HepG2 (cell line): ENCODE measurements around the gene UGT1A8. TPM values are rescaled to one million over a fixed set of nuclear protein-coding genes. Genes with fewer than 3 reads are reported as not detected.

ENCODE experiments used
- ATAC-seq: fragments of 200-7000 bp; cut with Tn5 transposase; 3 replicates; pipeline ENCODE4 v1.9.1; 2020; ENCODE audit warnings: mild to moderate bottlenecking, moderate library complexity
- BruUV-seq: library from RNA; stranded (reverse); fragments of 400-500 nt; replicated peaks from 2 replicates; lab custom pipeline; 2021; lab: Mats Ljungman, UMichigan
- CTCF ChIA-PET: fragments of 300-600 bp; formaldehyde crosslinking; extraction: SDS; loops from one replicate; lab custom pipeline; 2021; ENCODE audit warnings: low total read pairs, inconsistent platforms, low intra/inter-chr PET ratio; lab: Yijun Ruan, JAX
- POLR2A ChIA-PET: fragments of 350-600 bp; sonication (Branson Sonifier 250); formaldehyde crosslinking; loops from one replicate; lab custom pipeline; 2020; ENCODE audit warnings: antibody characterized with exemption, inconsistent platforms; lab: Yijun Ruan, JAX
- DNase-seq: peaks from one replicate; pipeline ENCODE4 v3.0.0-alpha.2; 2015; ENCODE audit warnings: low spot score
- FAIRE-seq: peaks from 3 replicates; lab custom pipeline; 2011; peaks lifted over from hg19 to GRCh38; lab: Jason Lieb, UNC
- H2AFZ ChIP-seq: one replicate; pipeline ENCODE4 v1.6.1; 2011; ENCODE audit warnings: low read length, inconsistent platforms
- H3K27ac ChIP-seq: fragments of 300-600 bp; 3 replicates; pipeline ENCODE4 v1.8.0; 2011; ENCODE audit warnings: mixed run types, mild to moderate bottlenecking, mixed read lengths, low read length, inconsistent platforms; ENCODE audit not compliant: insufficient read depth; ENCODE audit errors: extremely low read length
- H3K27me3 ChIP-seq, 2 experiments: fragments of 200-600 bp in 1 of 2; 2 replicates in 1 of 2; 3 replicates in 1 of 2; pipeline versions ENCODE4 v1.6.0 to v1.8.0; 2011; ENCODE audit warnings: low read length in 2 of 2, mild to moderate bottlenecking in 2 of 2, moderate library complexity in 2 of 2, inconsistent platforms in 1 of 2; ENCODE audit not compliant: insufficient read depth in 2 of 2, control insufficient read depth in 1 of 2
- H3K36me3 ChIP-seq, 2 experiments: fragments of 200-600 bp in 1 of 2; replicated peaks in 1 of 2; 2 replicates in 1 of 2; 3 replicates in 1 of 2; pipeline versions ENCODE4 v1.5.1 to v1.8.0; 2011; ENCODE audit warnings: low read length in 2 of 2, inconsistent platforms in 1 of 2; ENCODE audit not compliant: insufficient read depth in 2 of 2, control insufficient read depth in 1 of 2
- H3K4me1 ChIP-seq: 2 replicates; pipeline ENCODE4 v1.5.1; 2012; ENCODE audit warnings: low read length, inconsistent platforms; ENCODE audit not compliant: insufficient read depth
- H3K4me2 ChIP-seq: 2 replicates; pipeline ENCODE4 v1.6.0; 2011; ENCODE audit warnings: low read depth, low read length, inconsistent platforms
- H3K4me3 ChIP-seq, 3 experiments: fragments of 200-600 bp in 1 of 3; sonication (generic), shearing (Covaris generic) in 1 of 3; replicated peaks in 1 of 3; 2 replicates each; pipeline ENCODE4 v1.5.1; 2011 to 2016; ENCODE audit warnings: low read length in 3 of 3, inconsistent platforms in 2 of 3, low read depth in 2 of 3, mild to moderate bottlenecking in 2 of 3, control low read depth in 1 of 3, mixed read lengths in 1 of 3; ENCODE audit not compliant: insufficient read depth in 1 of 3
- H3K79me2 ChIP-seq: one replicate; pipeline ENCODE4 v1.6.1; 2011; ENCODE audit warnings: low read length, inconsistent platforms; ENCODE audit not compliant: insufficient read depth
- H3K9ac ChIP-seq: 2 replicates; pipeline ENCODE4 v1.6.0; 2011; ENCODE audit warnings: mild to moderate bottlenecking, low read depth, low read length, inconsistent platforms; ENCODE audit not compliant: insufficient read depth
- H3K9me3 ChIP-seq: 2 replicates; pipeline ENCODE4 v1.5.1; 2012; ENCODE audit warnings: mild to moderate bottlenecking, low read length
- H4K20me1 ChIP-seq: 2 replicates; pipeline ENCODE4 v1.6.0; 2011; ENCODE audit warnings: inconsistent platforms, mild to moderate bottlenecking, low read length, moderate library complexity; ENCODE audit not compliant: insufficient read depth
- BRF2 ChIP-seq: sonication (generic); formaldehyde crosslinking; IDR thresholded peaks from 2 replicates; pipeline ENCODE4 v1.8.1; 2022; ENCODE audit warnings: mild to moderate bottlenecking, missing genetic modification reagents
- CHCHD3 ChIP-seq: sonication (generic); formaldehyde crosslinking; IDR thresholded peaks from 2 replicates; pipeline ENCODE4 v1.8.0; 2022; ENCODE audit warnings: mild to moderate bottlenecking, missing genetic modification reagents, moderate library complexity
- STAT5B ChIP-seq: sonication (generic); formaldehyde crosslinking; IDR thresholded peaks from 2 replicates; pipeline ENCODE4 v1.4.0; 2020; ENCODE audit warnings: missing genetic modification reagents
- ZHX1 ChIP-seq: sonication (generic); formaldehyde crosslinking; IDR thresholded peaks from 2 replicates; pipeline ENCODE4 v1.8.1; 2022; ENCODE audit warnings: low read depth, mild to moderate bottlenecking, missing genetic modification reagents
- ZMYM2 ChIP-seq: sonication (generic); formaldehyde crosslinking; IDR thresholded peaks from 2 replicates; pipeline ENCODE4 v1.8.0; 2022; ENCODE audit warnings: mild to moderate bottlenecking, missing genetic modification reagents
- ZNF282 ChIP-seq: fragments of 450-650 bp; IDR thresholded peaks from 2 replicates; pipeline ENCODE4 v1.6.1; 2018; ENCODE audit not compliant: partially characterized antibody
- ZNF773 ChIP-seq: sonication (generic); formaldehyde crosslinking; IDR thresholded peaks from 2 replicates; pipeline ENCODE4 v1.4.0; 2020; ENCODE audit warnings: missing genetic modification reagents, borderline replicate concordance
- ZNF776 ChIP-seq: sonication (generic); formaldehyde crosslinking; IDR thresholded peaks from 2 replicates; pipeline ENCODE4 v1.4.0; 2020; ENCODE audit warnings: mild to moderate bottlenecking, missing genetic modification reagents
- ZNF839 ChIP-seq: sonication (generic); formaldehyde crosslinking; IDR thresholded peaks from 2 replicates; pipeline ENCODE4 v1.4.0; 2020; ENCODE audit warnings: missing genetic modification reagents, mild to moderate bottlenecking, borderline replicate concordance
- ZSCAN21 ChIP-seq: sonication (generic); formaldehyde crosslinking; IDR thresholded peaks from 2 replicates; pipeline ENCODE4 v1.8.0; 2022; ENCODE audit warnings: mild to moderate bottlenecking, missing genetic modification reagents, moderate library complexity, borderline replicate concordance
- ZSCAN9 ChIP-seq: IDR thresholded peaks from 2 replicates; pipeline ENCODE4 v1.6.1; 2016; ENCODE audit warnings: borderline replicate concordance
- WGBS: methylation state at CpG from one replicate; pipeline ENCODE4 v1.1.6; 2017; ENCODE audit warnings: low lambda C conversion rate; 5-methylcytosine and 5-hydroxymethylcytosine counted together
- in situ Hi-C: cut with HindIII; loops from 2 replicates; pipeline ENCODE4 v1.10.0; 2017; ENCODE audit warnings: low pct_unique_long_range_greater_than_20kb; ENCODE audit not compliant: extremely low pct_ligation_motif_present
- intact Hi-C: fragments of 100-400 bp; cut with micrococcal nuclease; formaldehyde crosslinking; loops from one replicate; pipeline ENCODE4 v1.10.0; 2022; ENCODE audit not compliant: unreplicated experiment
- polyA plus RNA-seq, 8 experiments: library from polyadenylated mRNA; depleted of rRNA in 3 of 8; stranded (reverse) in 7 of 8; unstranded in 1 of 8; fragments of >200 nt; fragmentation: Illumina TruSeq in 4 of 8; extraction: Trizol in 4 of 8; gene quantifications; 2 replicates each; pipeline versions ENCODE4 v1.2.1 to v1.2.3, GENCODE V29; 2011 to 2016; ENCODE audit warnings: low read depth in 4 of 8, missing spikeins in 1 of 8, mixed read lengths in 1 of 8; ENCODE audit not compliant: insufficient read depth in 1 of 8
- total RNA-seq, 5 experiments: library from RNA; depleted of rRNA; stranded (reverse); fragments of >200 nt; fragmentation: Illumina TruSeq; extraction: Trizol; gene quantifications; 2 replicates each; pipeline ENCODE4 v1.2.3, GENCODE V29; 2016; ENCODE audit warnings: low read depth in 1 of 5

Gene UGT1A8
- total and polyA plus RNA-seq, 2 of the 13 experiments (the other 11 are each of a cell fraction or from before 2014, with no cell fraction given) = not detected

- peaks cover 5% of the 10 kb centered on the region; the same call in 1 of the 2 replicates for H3K9me3 ChIP-seq
- no peak within 1 kb of the TSS for H2AFZ ChIP-seq
- 31% methylated on average over 2 of the region's 2 CpGs for WGBS
- DNase-seq (no peak), ATAC-seq (no peak), FAIRE-seq (no peak)
- no peak within 1 kb of the TSS for H3K27ac ChIP-seq
- CTCF ChIA-PET = no interaction called here
- TF ChIP-seq CHCHD3 (CRISPR knock-in tag) (no peak), STAT5B (CRISPR knock-in tag) (no peak), ZNF839 (no peak), ZHX1 (CRISPR knock-in tag) (no peak), BRF2 (CRISPR knock-in tag) (no peak), ZNF773 (CRISPR knock-in tag) (no peak), ZNF282 (no peak), ZNF776 (no peak), ZSCAN21 (CRISPR knock-in tag) (no peak), ZMYM2 (CRISPR knock-in tag) (no peak), ZSCAN9 (CRISPR knock-in tag) (no peak)
- H3K36me3 ChIP-seq = no peaks in the 10 kb centered on the region
- no peak within 1 kb of the TSS for H3K9ac ChIP-seq
- intact Hi-C loops (no loop called here), in situ Hi-C loops (no loop called here)
- no peak within 1 kb of the TSS for H3K4me2 ChIP-seq
- H3K79me2 ChIP-seq = no peaks in the 10 kb centered on the region
- POLR2A ChIA-PET = no interaction called here
- BruUV-seq = no TSS peak
- H3K4me3 ChIP-seq = no peak within 1 kb of the TSS
- H3K27me3 ChIP-seq = peaks cover 3 to 58% of the 10 kb centered on the region in 2 experiments; a peak in 4 of 5 replicates
- H4K20me1 ChIP-seq = no peaks in the 10 kb centered on the region
- H3K4me1 ChIP-seq = no peaks in the 10 kb centered on the region
Observed at GRCh38 chr2:233778030-233778429, 160.6 kb downstream of the UGT1A8 start, which contains the start of gene MROH2A. Gene MROH2A (plus strand): TSS chr2:233778330. CDS start chr2:233779359, 1,029 bp downstream.
